ENCODE data around the gene PLAGL1. TPM values are rescaled to one million over a fixed set of nuclear protein-coding genes. Genes with fewer than 3 reads are reported as not detected.

The PLAGL1 gene
- total and polyA plus RNA-seq, 2 of the 13 experiments (the other 11 are each of a cell fraction or from before 2014, with no cell fraction given), result 0.60 to 2.3 TPM

DNA sequence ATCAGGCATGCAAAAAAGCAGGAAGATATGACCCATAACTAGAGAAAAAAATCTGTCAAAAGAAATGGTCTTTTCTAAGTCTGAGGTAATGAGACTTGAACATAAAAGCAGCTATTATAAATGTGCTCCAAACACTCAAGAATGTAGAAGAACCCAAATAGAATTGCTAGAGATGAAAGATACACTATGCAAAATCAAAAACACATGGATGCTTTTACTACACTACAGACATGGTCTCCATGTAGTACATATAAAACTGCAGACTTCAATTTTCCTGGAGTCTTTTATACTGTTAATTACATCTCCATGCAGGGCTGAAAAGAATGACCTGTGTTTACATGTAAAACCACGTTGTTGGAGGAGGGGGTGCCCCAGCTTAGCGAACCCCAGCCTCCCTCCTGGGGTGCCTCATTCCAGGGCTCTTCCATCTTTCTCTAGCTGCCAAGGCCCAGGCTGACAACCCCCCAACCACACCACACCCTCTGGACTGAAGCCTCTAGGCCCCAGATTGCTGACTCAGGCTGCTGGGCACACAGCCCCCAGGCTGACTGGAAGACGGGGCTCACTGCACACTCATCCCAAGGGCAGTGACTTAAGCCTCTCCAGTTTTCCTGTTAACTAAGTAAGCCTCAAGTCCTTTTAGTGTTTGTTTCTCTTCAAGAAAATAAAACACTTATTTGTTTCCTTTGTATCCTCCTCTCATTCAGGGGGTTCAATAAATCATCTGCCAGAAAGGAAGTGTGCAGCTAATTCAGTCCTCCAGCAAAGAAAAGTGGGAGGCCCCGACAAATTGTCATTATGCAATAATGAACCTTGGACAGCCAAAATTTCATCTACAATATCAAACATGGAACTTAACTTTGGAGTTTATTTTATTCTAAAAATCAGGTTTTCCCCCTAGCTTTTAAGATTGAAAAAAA, 26.0 kb upstream of the PLAGL1 start (continued):
- no peak for TF ChIP-seq XBP1 (CRISPR knock-in tag; IDR thresholded peaks at IDR 0.05)

DNA sequence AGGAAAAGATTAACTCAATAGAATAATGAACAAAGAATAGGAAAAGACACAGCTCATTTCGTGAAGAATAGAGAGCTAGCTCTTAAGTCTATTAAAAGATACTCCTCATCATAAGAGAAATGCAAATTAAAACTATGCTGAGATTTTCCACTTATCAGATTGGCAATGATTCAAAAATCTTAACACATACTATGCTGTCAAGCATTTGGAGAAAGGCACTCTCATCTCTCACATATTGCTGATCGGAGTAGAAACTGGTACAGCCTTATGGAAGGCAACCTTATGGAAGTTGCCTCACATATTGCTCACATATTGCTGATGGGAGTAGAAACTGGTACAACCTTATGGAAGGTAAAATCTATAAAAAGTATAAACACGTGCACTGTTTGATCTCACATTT, 21.4 kb upstream of the PLAGL1 start:
- no TSS peak for BruUV-seq (replicated peaks)
- Histone ChIP-seq H3K4me1 (ENCODE audit: insufficient read depth, low read length) (no peaks in the 10 kb centered on the region; the same call in 1 of the 2 replicates), H4K20me1 (ENCODE audit: insufficient read depth, low read length) (no peaks in the 10 kb centered on the region), H3K4me2 (ENCODE audit: low read depth, low read length) (no peak overlapping the region), H2AFZ (ENCODE audit: low read length) (no peak overlapping the region), H3K9ac (ENCODE audit: insufficient read depth, low read depth, low read length) (no peak overlapping the region), H3K27me3 (ENCODE audit: control insufficient read depth in 1 of 2, insufficient read depth in 2 of 2, low read length in 2 of 2) (peaks cover 0 to 6% of the 10 kb centered on the region in 2 experiments; a peak in 1 of 5 replicates), H3K4me3 (replicated peaks in 1 of 3; ENCODE audit: insufficient read depth in 1 of 3, low read depth in 2 of 3, low read length in 3 of 3) (no peak overlapping the region), H3K79me2 (ENCODE audit: insufficient read depth, low read length) (no peaks in the 10 kb centered on the region), H3K36me3 (replicated peaks in 1 of 2; ENCODE audit: control insufficient read depth in 1 of 2, insufficient read depth in 2 of 2, low read length in 2 of 2) (no peaks in the 10 kb centered on the region), H3K9me3 (ENCODE audit: low read length) (no peaks in the 10 kb centered on the region), H3K27ac (ENCODE audit: extremely low read length, insufficient read depth, low read length) (no peak overlapping the region)
- 36% methylated on average over 3 of the region's 3 CpGs for WGBS (ENCODE audit: low lambda C conversion rate)
- intact Hi-C loops (cut with micrococcal nuclease; ENCODE audit: unreplicated experiment) (no loop called here), in situ Hi-C loops (cut with HindIII; ENCODE audit: extremely low pct_ligation_motif_present, low pct_unique_long_range_greater_than_20kb) (no loop called here)
- FAIRE-seq (no peak), ATAC-seq (no peak), DNase-seq (ENCODE audit: low spot score) (no peak)
- POLR2A ChIA-PET, result no interaction called here
- CTCF ChIA-PET (ENCODE audit: low intra/inter-chr PET ratio, low total read pairs), result no interaction called here
- TF ChIP-seq, protein P1, sequence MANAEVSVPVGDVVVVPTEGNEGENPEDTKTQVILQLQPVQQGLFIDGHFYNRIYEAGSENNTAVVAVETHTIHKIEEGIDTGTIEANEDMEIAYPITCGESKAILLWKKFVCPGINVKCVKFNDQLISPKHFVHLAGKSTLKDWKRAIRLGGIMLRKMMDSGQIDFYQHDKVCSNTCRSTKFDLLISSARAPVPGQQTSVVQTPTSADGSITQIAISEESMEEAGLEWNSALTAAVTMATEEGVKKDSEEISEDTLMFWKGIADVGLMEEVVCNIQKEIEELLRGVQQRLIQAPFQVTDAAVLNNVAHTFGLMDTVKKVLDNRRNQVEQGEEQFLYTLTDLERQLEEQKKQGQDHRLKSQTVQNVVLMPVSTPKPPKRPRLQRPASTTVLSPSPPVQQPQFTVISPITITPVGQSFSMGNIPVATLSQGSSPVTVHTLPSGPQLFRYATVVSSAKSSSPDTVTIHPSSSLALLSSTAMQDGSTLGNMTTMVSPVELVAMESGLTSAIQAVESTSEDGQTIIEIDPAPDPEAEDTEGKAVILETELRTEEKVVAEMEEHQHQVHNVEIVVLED (CRISPR knock-in tag; IDR thresholded peaks at IDR 0.05; ENCODE audit: borderline replicate concordance), result no peak
- TF ChIP-seq ZNF331 (CRISPR knock-in tag; IDR thresholded peaks at IDR 0.05) (no peak), KLF13 (CRISPR knock-in tag; IDR thresholded peaks at IDR 0.05) (no peak), ZNF562 (CRISPR knock-in tag; IDR thresholded peaks at IDR 0.05; ENCODE audit: borderline replicate concordance) (no peak), ZBTB21 (CRISPR knock-in tag; IDR thresholded peaks at IDR 0.05) (no peak), ZNF75D (CRISPR knock-in tag; IDR thresholded peaks at IDR 0.05; ENCODE audit: borderline replicate concordance) (no peak), MTA3 (CRISPR knock-in tag; IDR thresholded peaks at IDR 0.05) (no peak), CREB1 (IDR thresholded peaks at IDR 0.05) (no peak), CREB1 (CRISPR knock-in tag; IDR thresholded peaks at IDR 0.05) (no peak), RARG (CRISPR knock-in tag; IDR thresholded peaks at IDR 0.05; ENCODE audit: low read depth) (no peak)
- TF ChIP-seq, protein P2, sequence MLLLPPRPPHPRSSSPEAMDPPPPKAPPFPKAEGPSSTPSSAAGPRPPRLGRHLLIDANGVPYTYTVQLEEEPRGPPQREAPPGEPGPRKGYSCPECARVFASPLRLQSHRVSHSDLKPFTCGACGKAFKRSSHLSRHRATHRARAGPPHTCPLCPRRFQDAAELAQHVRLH (CRISPR knock-in tag; IDR thresholded peaks at IDR 0.05; ENCODE audit: borderline replicate concordance, low read depth), result no peak
- TF ChIP-seq, protein P3, sequence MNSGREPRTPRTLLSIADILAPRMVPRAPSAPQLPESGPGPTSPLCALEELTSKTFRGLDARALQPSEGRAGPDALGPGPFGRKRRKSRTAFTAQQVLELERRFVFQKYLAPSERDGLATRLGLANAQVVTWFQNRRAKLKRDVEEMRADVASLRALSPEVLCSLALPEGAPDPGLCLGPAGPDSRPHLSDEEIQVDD (CRISPR knock-in tag; IDR thresholded peaks at IDR 0.05; ENCODE audit: borderline replicate concordance), result no peak
- TF ChIP-seq, protein P4, sequence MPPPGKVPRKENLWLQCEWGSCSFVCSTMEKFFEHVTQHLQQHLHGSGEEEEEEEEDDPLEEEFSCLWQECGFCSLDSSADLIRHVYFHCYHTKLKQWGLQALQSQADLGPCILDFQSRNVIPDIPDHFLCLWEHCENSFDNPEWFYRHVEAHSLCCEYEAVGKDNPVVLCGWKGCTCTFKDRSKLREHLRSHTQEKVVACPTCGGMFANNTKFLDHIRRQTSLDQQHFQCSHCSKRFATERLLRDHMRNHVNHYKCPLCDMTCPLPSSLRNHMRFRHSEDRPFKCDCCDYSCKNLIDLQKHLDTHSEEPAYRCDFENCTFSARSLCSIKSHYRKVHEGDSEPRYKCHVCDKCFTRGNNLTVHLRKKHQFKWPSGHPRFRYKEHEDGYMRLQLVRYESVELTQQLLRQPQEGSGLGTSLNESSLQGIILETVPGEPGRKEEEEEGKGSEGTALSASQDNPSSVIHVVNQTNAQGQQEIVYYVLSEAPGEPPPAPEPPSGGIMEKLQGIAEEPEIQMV (CRISPR knock-in tag; IDR thresholded peaks at IDR 0.05; ENCODE audit: low read depth), result no peak
- TF ChIP-seq, protein P5, sequence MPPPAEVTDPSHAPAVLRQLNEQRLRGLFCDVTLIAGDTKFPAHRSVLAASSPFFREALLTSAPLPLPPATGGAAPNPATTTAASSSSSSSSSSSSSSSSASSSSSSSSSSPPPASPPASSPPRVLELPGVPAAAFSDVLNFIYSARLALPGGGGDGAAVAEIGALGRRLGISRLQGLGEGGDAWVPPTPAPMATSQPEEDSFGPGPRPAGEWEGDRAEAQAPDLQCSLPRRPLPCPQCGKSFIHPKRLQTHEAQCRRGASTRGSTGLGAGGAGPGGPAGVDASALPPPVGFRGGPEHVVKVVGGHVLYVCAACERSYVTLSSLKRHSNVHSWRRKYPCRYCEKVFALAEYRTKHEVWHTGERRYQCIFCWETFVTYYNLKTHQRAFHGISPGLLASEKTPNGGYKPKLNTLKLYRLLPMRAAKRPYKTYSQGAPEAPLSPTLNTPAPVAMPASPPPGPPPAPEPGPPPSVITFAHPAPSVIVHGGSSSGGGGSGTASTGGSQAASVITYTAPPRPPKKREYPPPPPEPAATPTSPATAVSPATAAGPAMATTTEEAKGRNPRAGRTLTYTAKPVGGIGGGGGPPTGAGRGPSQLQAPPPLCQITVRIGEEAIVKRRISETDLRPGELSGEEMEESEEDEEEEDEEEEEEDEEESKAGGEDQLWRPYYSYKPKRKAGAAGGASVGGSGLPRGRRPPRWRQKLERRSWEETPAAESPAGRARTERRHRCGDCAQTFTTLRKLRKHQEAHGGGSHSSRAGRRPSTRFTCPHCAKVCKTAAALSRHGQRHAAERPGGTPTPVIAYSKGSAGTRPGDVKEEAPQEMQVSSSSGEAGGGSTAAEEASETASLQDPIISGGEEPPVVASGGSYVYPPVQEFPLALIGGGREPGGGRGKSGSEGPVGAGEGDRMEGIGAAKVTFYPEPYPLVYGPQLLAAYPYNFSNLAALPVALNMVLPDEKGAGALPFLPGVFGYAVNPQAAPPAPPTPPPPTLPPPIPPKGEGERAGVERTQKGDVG (CRISPR knock-in tag; IDR thresholded peaks at IDR 0.05; ENCODE audit: borderline replicate concordance), result no peak
